ENCODE results near the gene RGL1. TPM values are rescaled to one million over a fixed set of nuclear protein-coding genes. Genes with fewer than 3 reads are reported as not detected.

RGL1 gene
- total RNA-seq, 3 donors from 2014 or later (not counting 1 experiment from before 2014, with no cell fraction given), result 0.16 to 0.52 (median 0.40) TPM

DNA sequence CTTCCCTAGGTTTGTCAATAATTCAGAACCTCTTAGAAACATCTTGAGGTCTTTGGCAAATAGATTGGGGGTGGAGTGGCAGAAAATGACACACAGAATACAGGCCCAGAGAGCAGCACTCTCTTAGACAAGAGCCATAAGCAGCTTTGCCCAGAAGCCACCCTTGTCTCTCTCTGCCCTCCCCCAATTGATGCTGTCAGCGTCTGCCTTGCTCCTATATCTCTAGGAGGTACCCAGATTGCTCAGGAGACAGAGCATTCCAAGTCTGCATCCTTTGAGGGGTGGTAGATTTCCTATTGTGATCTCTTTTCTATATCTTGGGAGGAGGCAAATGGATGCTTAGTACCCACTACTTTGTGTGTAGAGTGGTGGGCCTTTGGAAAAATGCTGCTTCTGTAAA is 1.8 kb downstream of the RGL1 start:
- peaks cover 8% of the 10 kb centered on the region for H3K4me1 ChIP-seq (ENCODE audit: control insufficient read depth, insufficient read depth, low read length)
- Mint-ChIP-seq H3K36me3 (no peaks in the 10 kb centered on the region), H3K27ac (no peak overlapping the region), H3K4me1 (peaks cover 10 to 11% of the 10 kb centered on the region in 2 donors), H3K4me3 (no peak overlapping the region), H3K27me3 (ENCODE audit: low read depth in 2 of 2) (peaks cover 30 to 39% of the 10 kb centered on the region in 2 donors), H3K9me3 (peaks cover 0 to 4% of the 10 kb centered on the region in 2 donors)
- no peaks in the 10 kb centered on the region for H3K36me3 ChIP-seq (ENCODE audit: control insufficient read depth, insufficient read depth, low read length)
- 50% methylated on average over 1 of the region's 1 CpG for WGBS (ENCODE audit: insufficient coverage)
- no peak overlapping the region for H3K27ac ChIP-seq (ENCODE audit: low read length)
- TF ChIP-seq, protein P1, sequence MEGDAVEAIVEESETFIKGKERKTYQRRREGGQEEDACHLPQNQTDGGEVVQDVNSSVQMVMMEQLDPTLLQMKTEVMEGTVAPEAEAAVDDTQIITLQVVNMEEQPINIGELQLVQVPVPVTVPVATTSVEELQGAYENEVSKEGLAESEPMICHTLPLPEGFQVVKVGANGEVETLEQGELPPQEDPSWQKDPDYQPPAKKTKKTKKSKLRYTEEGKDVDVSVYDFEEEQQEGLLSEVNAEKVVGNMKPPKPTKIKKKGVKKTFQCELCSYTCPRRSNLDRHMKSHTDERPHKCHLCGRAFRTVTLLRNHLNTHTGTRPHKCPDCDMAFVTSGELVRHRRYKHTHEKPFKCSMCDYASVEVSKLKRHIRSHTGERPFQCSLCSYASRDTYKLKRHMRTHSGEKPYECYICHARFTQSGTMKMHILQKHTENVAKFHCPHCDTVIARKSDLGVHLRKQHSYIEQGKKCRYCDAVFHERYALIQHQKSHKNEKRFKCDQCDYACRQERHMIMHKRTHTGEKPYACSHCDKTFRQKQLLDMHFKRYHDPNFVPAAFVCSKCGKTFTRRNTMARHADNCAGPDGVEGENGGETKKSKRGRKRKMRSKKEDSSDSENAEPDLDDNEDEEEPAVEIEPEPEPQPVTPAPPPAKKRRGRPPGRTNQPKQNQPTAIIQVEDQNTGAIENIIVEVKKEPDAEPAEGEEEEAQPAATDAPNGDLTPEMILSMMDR (IDR thresholded peaks at IDR 0.05), result no peak
- intact Hi-C loops (cut with micrococcal nuclease), result no loop called here
- ATAC-seq, result no peak
- H3K4me3 ChIP-seq (ENCODE audit: low read length), result no peak overlapping the region
- no peak for DNase-seq
- H3K27me3 ChIP-seq (ENCODE audit: control insufficient read depth, insufficient read depth, low read length), result peaks cover 7% of the 10 kb centered on the region
- H3K9me3 ChIP-seq (ENCODE audit: control insufficient read depth, insufficient read depth, low read length), result no peaks in the 10 kb centered on the region

DNA sequence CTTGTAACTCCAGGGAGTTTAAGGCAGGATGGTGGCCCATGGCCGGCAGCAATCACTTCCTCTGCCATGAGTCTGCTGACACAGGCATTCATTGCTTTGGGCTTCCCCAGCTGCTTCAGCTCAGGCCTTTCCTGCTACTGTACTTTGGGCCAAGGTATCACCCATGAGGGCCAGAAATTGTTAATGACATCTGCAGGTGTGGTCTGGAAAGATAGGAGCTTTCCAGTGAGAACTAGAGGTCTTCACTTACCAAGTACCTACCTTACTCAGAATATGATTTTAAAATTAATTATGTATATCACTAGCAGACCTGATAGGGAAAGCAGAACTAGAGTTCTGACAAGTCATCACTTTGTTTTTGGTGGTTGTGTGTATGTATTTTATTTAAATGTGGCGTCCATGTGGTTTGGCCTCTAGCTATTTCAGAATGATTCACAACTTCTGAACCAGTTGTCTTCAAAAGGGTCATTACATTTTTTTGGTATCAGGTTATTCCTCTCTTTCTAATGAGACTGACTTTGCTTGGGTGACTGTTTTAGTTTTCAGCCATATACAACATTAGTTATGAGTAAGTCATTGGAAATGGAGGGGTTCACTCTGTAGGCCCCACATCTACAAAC is 2.7 kb downstream of the RGL1 start:
- Histone ChIP-seq H3K36me3 (ENCODE audit: control insufficient read depth, insufficient read depth, low read length) (no peaks in the 10 kb centered on the region), H3K27ac (ENCODE audit: low read length) (no peak overlapping the region), H3K27me3 (ENCODE audit: control insufficient read depth, insufficient read depth, low read length) (peaks cover 7% of the 10 kb centered on the region), H3K9me3 (ENCODE audit: control insufficient read depth, insufficient read depth, low read length) (no peaks in the 10 kb centered on the region), H3K4me3 (ENCODE audit: low read length) (no peak overlapping the region), H3K4me1 (ENCODE audit: control insufficient read depth, insufficient read depth, low read length) (peaks cover 8% of the 10 kb centered on the region)
- intact Hi-C loops (cut with micrococcal nuclease), result no loop called here
- Mint-ChIP-seq H3K27ac (no peak overlapping the region), H3K4me1 (peaks cover 10 to 11% of the 10 kb centered on the region in 2 donors), H3K4me3 (peak overlapping the region; percentile 45), H3K27me3 (ENCODE audit: low read depth in 2 of 2) (peaks cover 29 to 42% of the 10 kb centered on the region in 2 donors), H3K9me3 (no peaks in the 10 kb centered on the region), H3K36me3 (no peaks in the 10 kb centered on the region)
- 66% methylated on average over 2 of the region's 2 CpGs for WGBS (ENCODE audit: insufficient coverage)
- DNase-seq (no peak), ATAC-seq (no peak)
- TF ChIP-seq, protein P1 (IDR thresholded peaks at IDR 0.05), result no peak

DNA sequence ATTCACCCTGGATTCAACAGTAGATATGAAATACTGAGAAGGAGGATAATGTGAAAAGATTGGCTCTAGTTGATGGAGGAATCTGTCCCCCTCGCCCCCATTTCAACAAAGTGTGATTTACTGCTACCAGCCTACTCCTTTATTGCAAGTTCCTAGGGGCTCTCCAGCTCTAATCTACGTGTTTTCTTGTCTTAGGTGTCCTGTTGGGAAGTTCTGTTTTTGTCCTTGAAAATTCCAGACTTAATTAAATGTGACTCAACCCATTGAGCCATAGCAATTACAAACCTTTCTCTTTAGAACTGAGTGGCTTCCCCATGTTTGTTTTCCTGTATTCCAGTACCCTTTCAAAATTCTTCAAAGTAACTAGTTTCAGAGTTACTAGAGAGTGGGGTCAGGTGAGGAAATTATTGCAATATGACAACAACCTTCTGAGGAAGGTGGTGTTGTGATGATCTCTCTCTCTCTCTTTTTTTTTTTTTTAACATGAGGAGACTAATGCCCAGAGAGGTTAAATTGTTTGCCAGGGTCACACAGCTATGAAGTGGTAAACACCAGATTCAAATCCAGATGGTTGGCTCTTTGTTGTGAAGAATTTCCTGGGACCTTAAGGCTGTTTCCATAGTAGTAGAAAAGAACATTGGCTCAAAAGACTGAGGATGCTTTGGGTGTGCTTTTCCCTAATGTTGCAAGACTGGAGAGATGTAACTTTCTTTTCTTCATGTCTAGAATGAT is 3.5 kb downstream of the RGL1 start:
- Mint-ChIP-seq H3K9me3 (no peaks in the 10 kb centered on the region), H3K27me3 (ENCODE audit: low read depth in 2 of 2) (peaks cover 24 to 40% of the 10 kb centered on the region in 2 donors), H3K4me3 (no peak overlapping the region), H3K27ac (no peak overlapping the region), H3K4me1 (peaks cover 10 to 11% of the 10 kb centered on the region in 2 donors), H3K36me3 (no peaks in the 10 kb centered on the region)
- intact Hi-C loops (cut with micrococcal nuclease), result no loop called here
- H3K27ac ChIP-seq (ENCODE audit: low read length), result no peak overlapping the region
- H3K9me3 ChIP-seq (ENCODE audit: control insufficient read depth, insufficient read depth, low read length), result no peaks in the 10 kb centered on the region
- DNase-seq (no peak), ATAC-seq (no peak)
- no peaks in the 10 kb centered on the region for H3K36me3 ChIP-seq (ENCODE audit: control insufficient read depth, insufficient read depth, low read length)
- TF ChIP-seq, protein P1 (IDR thresholded peaks at IDR 0.05), result no peak
- no CpG with 5 or more reads among the region's 2 CpGs for WGBS (ENCODE audit: insufficient coverage)
- H3K4me3 ChIP-seq (ENCODE audit: low read length), result no peak overlapping the region
- H3K4me1 ChIP-seq (ENCODE audit: control insufficient read depth, insufficient read depth, low read length), result peaks cover 8% of the 10 kb centered on the region
- peaks cover 7% of the 10 kb centered on the region for H3K27me3 ChIP-seq (ENCODE audit: control insufficient read depth, insufficient read depth, low read length)

All from natural killer cell (primary cell).